ENCODE results near the gene CAMSAP2. TPM values are rescaled to one million over a fixed set of nuclear protein-coding genes. Genes with fewer than 3 reads are reported as not detected.

The CAMSAP2 gene
- total and polyA plus RNA-seq, 2 of the 8 experiments (the other 6 are each of a cell fraction or from before 2014, with no cell fraction given): 4.2 to 27.6 TPM

DNA sequence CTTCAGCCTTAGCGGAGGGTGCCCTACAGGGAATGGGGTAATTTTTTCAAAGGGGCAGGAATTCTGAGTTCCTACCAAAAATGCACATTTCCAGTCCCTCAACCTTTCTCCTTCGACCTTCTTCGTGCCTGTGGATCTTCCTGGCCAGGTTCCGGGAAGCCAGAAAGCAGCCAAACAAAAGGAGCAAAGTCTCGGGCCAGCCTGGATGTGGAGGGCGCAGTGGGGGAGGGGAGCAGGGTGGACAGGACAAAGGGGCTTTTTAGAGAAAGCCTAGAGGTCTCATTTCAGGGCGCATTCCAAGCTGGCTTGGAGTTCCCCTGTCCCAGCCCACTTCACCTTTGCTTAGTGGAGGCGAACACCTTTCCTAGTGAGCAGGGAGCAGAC, 153.1 kb downstream of the CAMSAP2 start (continued):
- TF ChIP-seq SP2 (IDR thresholded peaks at IDR 0.05; ENCODE audit: low read length): no peak
- TF ChIP-seq SRF (IDR thresholded peaks at IDR 0.05; ENCODE audit: low read depth, low read length): no peak
- peak; percentile 88 for TF ChIP-seq ASH2L (IDR thresholded peaks at IDR 0.05; ENCODE audit: low read length)
- TF ChIP-seq CTCF (IDR thresholded peaks at IDR 0.05; ENCODE audit: control extremely low read depth in 1 of 3, insufficient read depth in 1 of 3, low read depth in 1 of 3, low read length in 3 of 3): no peak
- TF ChIP-seq, protein P1, sequence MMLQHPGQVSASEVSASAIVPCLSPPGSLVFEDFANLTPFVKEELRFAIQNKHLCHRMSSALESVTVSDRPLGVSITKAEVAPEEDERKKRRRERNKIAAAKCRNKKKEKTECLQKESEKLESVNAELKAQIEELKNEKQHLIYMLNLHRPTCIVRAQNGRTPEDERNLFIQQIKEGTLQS (IDR thresholded peaks at IDR 0.05; ENCODE audit: insufficient read depth, low read depth, low read length): no peak
- no peak for TF ChIP-seq RXRA (IDR thresholded peaks at IDR 0.05; ENCODE audit: insufficient read depth, low read depth, low read length)
- no peak for TF ChIP-seq KDM4A (IDR thresholded peaks at IDR 0.05; ENCODE audit: low read depth, low read length, severe bottlenecking)
- no peak for TF ChIP-seq BCL11A (IDR thresholded peaks at IDR 0.05; ENCODE audit: low read depth in 2 of 2, low read length in 2 of 2)
- TF ChIP-seq, protein P2, sequence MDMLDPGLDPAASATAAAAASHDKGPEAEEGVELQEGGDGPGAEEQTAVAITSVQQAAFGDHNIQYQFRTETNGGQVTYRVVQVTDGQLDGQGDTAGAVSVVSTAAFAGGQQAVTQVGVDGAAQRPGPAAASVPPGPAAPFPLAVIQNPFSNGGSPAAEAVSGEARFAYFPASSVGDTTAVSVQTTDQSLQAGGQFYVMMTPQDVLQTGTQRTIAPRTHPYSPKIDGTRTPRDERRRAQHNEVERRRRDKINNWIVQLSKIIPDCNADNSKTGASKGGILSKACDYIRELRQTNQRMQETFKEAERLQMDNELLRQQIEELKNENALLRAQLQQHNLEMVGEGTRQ (IDR thresholded peaks at IDR 0.05; ENCODE audit: low read length): no peak
- TF ChIP-seq NRF1 (IDR thresholded peaks at IDR 0.05; ENCODE audit: low read depth, low read length): no peak
- TF ChIP-seq SIX5 (IDR thresholded peaks at IDR 0.05; ENCODE audit: low read depth, low read length): no peak
- no peak for TF ChIP-seq E2F6 (IDR thresholded peaks at IDR 0.05)
- TF ChIP-seq CBX8 (IDR thresholded peaks at IDR 0.05; ENCODE audit: borderline replicate concordance, low read depth, low read length): no peak
- TF ChIP-seq TAF7 (optimal IDR thresholded peaks at IDR 0.05; ENCODE audit: borderline replicate concordance, low read depth, low read length): peak; percentile 50
- no peak for TF ChIP-seq CHD1 (IDR thresholded peaks at IDR 0.05; ENCODE audit: low read depth, low read length)
- TF ChIP-seq MAX (IDR thresholded peaks at IDR 0.05): no peak; the same call in 1 of the 2 replicates
